OCI-LY1 (cell line): ENCODE data around the gene PRKCE.

ENCODE experiments used
- EZH2 ChIP-seq: fragments of 200-600 bp; sonication (generic), shearing (Covaris generic); IDR thresholded peaks from 2 replicates; pipeline ENCODE4 v1.8.0; 2017; ENCODE audit warnings: borderline replicate concordance, mixed run types, mild to moderate bottlenecking, antibody characterized with exemption, low read length, moderate library complexity, mixed read lengths
- TF ChIP-seq, protein P1 (sequence below): fragments of 200-600 bp; sonication (generic), shearing (Covaris generic); IDR thresholded peaks from 2 replicates; pipeline ENCODE4 v1.5.1; 2017; ENCODE audit warnings: mild to moderate bottlenecking, antibody characterized with exemption, low read length, moderate library complexity, mixed read lengths

- TF ChIP-seq, protein P1, sequence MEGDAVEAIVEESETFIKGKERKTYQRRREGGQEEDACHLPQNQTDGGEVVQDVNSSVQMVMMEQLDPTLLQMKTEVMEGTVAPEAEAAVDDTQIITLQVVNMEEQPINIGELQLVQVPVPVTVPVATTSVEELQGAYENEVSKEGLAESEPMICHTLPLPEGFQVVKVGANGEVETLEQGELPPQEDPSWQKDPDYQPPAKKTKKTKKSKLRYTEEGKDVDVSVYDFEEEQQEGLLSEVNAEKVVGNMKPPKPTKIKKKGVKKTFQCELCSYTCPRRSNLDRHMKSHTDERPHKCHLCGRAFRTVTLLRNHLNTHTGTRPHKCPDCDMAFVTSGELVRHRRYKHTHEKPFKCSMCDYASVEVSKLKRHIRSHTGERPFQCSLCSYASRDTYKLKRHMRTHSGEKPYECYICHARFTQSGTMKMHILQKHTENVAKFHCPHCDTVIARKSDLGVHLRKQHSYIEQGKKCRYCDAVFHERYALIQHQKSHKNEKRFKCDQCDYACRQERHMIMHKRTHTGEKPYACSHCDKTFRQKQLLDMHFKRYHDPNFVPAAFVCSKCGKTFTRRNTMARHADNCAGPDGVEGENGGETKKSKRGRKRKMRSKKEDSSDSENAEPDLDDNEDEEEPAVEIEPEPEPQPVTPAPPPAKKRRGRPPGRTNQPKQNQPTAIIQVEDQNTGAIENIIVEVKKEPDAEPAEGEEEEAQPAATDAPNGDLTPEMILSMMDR = no peak
- no peak for TF ChIP-seq EZH2
Observed at GRCh38 chr2:45616658-45617411, 34.6 kb upstream of the PRKCE start.
